ENCODE results near the gene SLCO2A1.

Gene SLCO2A1

GRCh38 chr3:133980035-133980434 lies 49.7 kb downstream of the SLCO2A1 start:
- no peak for DNase-seq

- no peak for DNase-seq
Observed at GRCh38 chr3:133979553-133979952, 50.2 kb downstream of the SLCO2A1 start.

- no peak for DNase-seq
Observed at GRCh38 chr3:133977568-133977967, 52.2 kb downstream of the SLCO2A1 start.

GRCh38 chr3:133973249-133973980 lies 56.3 kb downstream of the SLCO2A1 start:
- DNase-seq: no peak

GRCh38 chr3:133972156-133972555 lies 57.6 kb downstream of the SLCO2A1 start:
- DNase-seq: no peak

GRCh38 chr3:133970916-133971315 lies 58.8 kb downstream of the SLCO2A1 start:
- DNase-seq: no peak

- DNase-seq: no peak
Observed at GRCh38 chr3:133970339-133970738, 59.4 kb downstream of the SLCO2A1 start.

GRCh38 chr3:133967992-133968892 lies 61.5 kb downstream of the SLCO2A1 start:
- no peak for DNase-seq

GRCh38 chr3:133966954-133967353 lies 62.8 kb downstream of the SLCO2A1 start:
- no peak for DNase-seq

GRCh38 chr3:133965906-133966305 lies 63.8 kb downstream of the SLCO2A1 start:
- no peak for DNase-seq

GRCh38 chr3:133965013-133965570 lies 64.6 kb downstream of the SLCO2A1 start:
- DNase-seq: peak; percentile 67

GRCh38 chr3:133964547-133964946 lies 65.2 kb downstream of the SLCO2A1 start:
- no peak for DNase-seq

- no peak for DNase-seq
Observed at GRCh38 chr3:133963657-133964396, 65.9 kb downstream of the SLCO2A1 start.

- DNase-seq: peak; percentile 87
Observed at GRCh38 chr3:133962849-133963248, 66.9 kb downstream of the SLCO2A1 start.

GRCh38 chr3:133958071-133958805 lies 71.5 kb downstream of the SLCO2A1 start:
- no peak for DNase-seq

- DNase-seq: peak; percentile 23
Observed at GRCh38 chr3:133956982-133957381, 72.7 kb downstream of the SLCO2A1 start.

- no peak for DNase-seq
Observed at GRCh38 chr3:133956353-133956752, 73.4 kb downstream of the SLCO2A1 start.

- DNase-seq: peak; percentile 20
Observed at GRCh38 chr3:133955892-133956291, 73.8 kb downstream of the SLCO2A1 start.

- no peak for DNase-seq
Observed at GRCh38 chr3:133954717-133955360, 74.9 kb downstream of the SLCO2A1 start.

GRCh38 chr3:133953297-133953696 lies 76.4 kb downstream of the SLCO2A1 start:
- no peak for DNase-seq

- DNase-seq: peak; percentile 83
Observed at GRCh38 chr3:133949438-133949837, 80.3 kb downstream of the SLCO2A1 start.
